ENCODE measurements around the gene ARHGEF33.

- no peak for TF ChIP-seq EZH2 (IDR thresholded peaks at IDR 0.05; ENCODE audit: borderline replicate concordance, insufficient read depth, low read length, poor library complexity, severe bottlenecking)
- no peak for TF ChIP-seq CTCF (IDR thresholded peaks at IDR 0.05; ENCODE audit: poor library complexity, severe bottlenecking)
- no peak for TF ChIP-seq REST (IDR thresholded peaks at IDR 0.05; ENCODE audit: borderline replicate concordance)
Measured at GRCh38 chr2:38945372-38945771, 55.7 kb downstream of the ARHGEF33 start.
